GM12878 (cell line): ENCODE results near the gene TAS2R42. TPM values are rescaled to one million over a fixed set of nuclear protein-coding genes. Genes with fewer than 3 reads are reported as not detected.

ENCODE experiments used
- BCL3 ChIP-seq: IDR thresholded peaks from 2 replicates; pipeline ENCODE4 v1.6.1; 2011; ENCODE audit warnings: borderline replicate concordance, low read depth, mild to moderate bottlenecking, moderate library complexity, low read length; ENCODE audit not compliant: insufficient read depth, poor library complexity, severe bottlenecking
- CBX3 ChIP-seq: fragments of 200-600 bp; sonication (generic); IDR thresholded peaks from 2 replicates; pipeline ENCODE4 v1.6.1; 2016; ENCODE audit warnings: low read depth, borderline replicate concordance
- EED ChIP-seq: sonication (generic); IDR thresholded peaks from 2 replicates; pipeline ENCODE4 v1.6.1; 2016; ENCODE audit warnings: antibody characterized with exemption, low read depth
- EP300 ChIP-seq, 2 experiments: fragments of 150-350 bp in 1 of 2; IDR thresholded peaks; 2 replicates each; pipeline ENCODE4 v1.6.1; 2011 to 2012; ENCODE audit warnings: low read depth in 2 of 2, low read length in 2 of 2, borderline replicate concordance in 1 of 2, improper control_type of control experiment in 1 of 2, inconsistent platforms in 1 of 2; ENCODE audit not compliant: control insufficient read depth in 1 of 2
- HDAC2 ChIP-seq: fragments of 200-600 bp; sonication (generic); IDR thresholded peaks from 2 replicates; pipeline ENCODE4 v1.6.1; 2017
- IKZF2 ChIP-seq, 2 experiments: fragments of 450-650 bp; IDR thresholded peaks; 2 replicates each; pipeline ENCODE4 v1.6.1; 2017; ENCODE audit warnings: mild to moderate bottlenecking in 2 of 2, moderate library complexity in 2 of 2
- MYB ChIP-seq: fragments of 150-350 bp; IDR thresholded peaks from 2 replicates; pipeline ENCODE4 v1.6.1; 2014; ENCODE audit warnings: mild to moderate bottlenecking, low read depth, low read length, borderline replicate concordance
- NBN ChIP-seq: fragments of 450-650 bp; IDR thresholded peaks from 2 replicates; pipeline ENCODE4 v1.6.1; 2016
- NFYB ChIP-seq: IDR thresholded peaks from 2 replicates; pipeline ENCODE4 v1.6.1; 2011; ENCODE audit warnings: low read depth, mild to moderate bottlenecking, low read length, improper control_type of control experiment, moderate library complexity; ENCODE audit not compliant: insufficient read depth
- NKRF ChIP-seq: fragments of 450-650 bp; conservative IDR thresholded peaks from 2 replicates; pipeline ENCODE4 v1.6.1; 2017; ENCODE audit warnings: mild to moderate bottlenecking, moderate library complexity
- RELB ChIP-seq: fragments of 450-650 bp; IDR thresholded peaks from 2 replicates; pipeline ENCODE4 v1.6.1; 2017; ENCODE audit warnings: low read depth, mild to moderate bottlenecking, moderate library complexity
- SMAD5 ChIP-seq: IDR thresholded peaks from 2 replicates; pipeline ENCODE4 v1.6.1; 2016; ENCODE audit warnings: antibody characterized with exemption, low read depth
- SUZ12 ChIP-seq: fragments of 200-600 bp; sonication (generic); IDR thresholded peaks from one replicate; pipeline ENCODE4 v1.6.1; 2018; ENCODE audit warnings: antibody characterized with exemption, mild to moderate bottlenecking; ENCODE audit not compliant: unreplicated experiment
- TAF1 ChIP-seq: IDR thresholded peaks from 2 replicates; pipeline ENCODE4 v1.6.1; 2011; ENCODE audit warnings: mild to moderate bottlenecking, low read depth, low read length, borderline replicate concordance
- ZNF274 ChIP-seq: IDR thresholded peaks from one replicate; pipeline ENCODE4 v1.8.0; 2011; ENCODE audit not compliant: insufficient read length, insufficient read depth
- polyA plus RNA-seq, 11 experiments: library from polyadenylated mRNA; depleted of rRNA in 4 of 11; unstranded in 6 of 11; stranded (reverse) in 5 of 11; fragments of >200 nt; fragmentation: Nextera tagmentation in 4 of 11; fragmentation: Illumina TruSeq in 1 of 11; extraction: Ambion mirVana in 4 of 11; extraction: Trizol in 1 of 11; gene quantifications; 1 replicate in 1 of 11; 2 replicates in 10 of 11; pipeline versions ENCODE4 v1.2.1 to v1.2.3, GENCODE V29; 2011 to 2016; ENCODE audit warnings: inconsistent platforms in 2 of 11, missing spikeins in 2 of 11, low read depth in 1 of 11
- total RNA-seq, 4 experiments: library from RNA; depleted of rRNA in 3 of 4; stranded (reverse); fragments of >200 nt in 3 of 4; fragmentation: Illumina TruSeq in 1 of 4; extraction: Trizol in 1 of 4; gene quantifications; 2 replicates each; pipeline versions ENCODE4 v1.2.1 to v1.2.3, GENCODE V29; 2013 to 2021
- TF ChIP-seq, protein P1 (sequence below), 3 experiments: IDR thresholded peaks in 2 of 3; conservative IDR thresholded peaks in 1 of 3; 2 replicates each; pipeline ENCODE4 v1.5.1; 2011; ENCODE audit warnings: low read depth in 3 of 3, low read length in 3 of 3, mild to moderate bottlenecking in 3 of 3, control low read depth in 2 of 3, moderate library complexity in 2 of 3, inconsistent platforms in 1 of 3, mixed read lengths in 1 of 3; ENCODE audit not compliant: control insufficient read depth in 2 of 3, insufficient read depth in 1 of 3; ENCODE audit errors: extremely low read depth in 1 of 3
- TF ChIP-seq, protein P2 (sequence below): fragments of 450-650 bp; IDR thresholded peaks from 2 replicates; pipeline ENCODE4 v1.6.1; 2016; ENCODE audit warnings: mild to moderate bottlenecking

TAS2R42 gene
- total and polyA plus RNA-seq, 10 of the 15 experiments (the other 5 are each of a cell fraction or from before 2014, with no cell fraction given) = not detected

- TF ChIP-seq, protein P1, sequence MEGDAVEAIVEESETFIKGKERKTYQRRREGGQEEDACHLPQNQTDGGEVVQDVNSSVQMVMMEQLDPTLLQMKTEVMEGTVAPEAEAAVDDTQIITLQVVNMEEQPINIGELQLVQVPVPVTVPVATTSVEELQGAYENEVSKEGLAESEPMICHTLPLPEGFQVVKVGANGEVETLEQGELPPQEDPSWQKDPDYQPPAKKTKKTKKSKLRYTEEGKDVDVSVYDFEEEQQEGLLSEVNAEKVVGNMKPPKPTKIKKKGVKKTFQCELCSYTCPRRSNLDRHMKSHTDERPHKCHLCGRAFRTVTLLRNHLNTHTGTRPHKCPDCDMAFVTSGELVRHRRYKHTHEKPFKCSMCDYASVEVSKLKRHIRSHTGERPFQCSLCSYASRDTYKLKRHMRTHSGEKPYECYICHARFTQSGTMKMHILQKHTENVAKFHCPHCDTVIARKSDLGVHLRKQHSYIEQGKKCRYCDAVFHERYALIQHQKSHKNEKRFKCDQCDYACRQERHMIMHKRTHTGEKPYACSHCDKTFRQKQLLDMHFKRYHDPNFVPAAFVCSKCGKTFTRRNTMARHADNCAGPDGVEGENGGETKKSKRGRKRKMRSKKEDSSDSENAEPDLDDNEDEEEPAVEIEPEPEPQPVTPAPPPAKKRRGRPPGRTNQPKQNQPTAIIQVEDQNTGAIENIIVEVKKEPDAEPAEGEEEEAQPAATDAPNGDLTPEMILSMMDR (IDR thresholded peaks at IDR 0.05 in 2 of 3, conservative IDR thresholded peaks at IDR 0.05 in 1 of 3; ENCODE audit: control insufficient read depth in 2 of 3, extremely low read depth in 1 of 3, insufficient read depth in 1 of 3, low read depth in 3 of 3, low read length in 3 of 3) = no peak
- TF ChIP-seq HDAC2 (no peak), MYB (peak; percentile 46; the same call in 1 of the 2 replicates), NFYB (no peak), ZNF274 (no peak), CBX3 (no peak), NBN (peak; percentile 61; the same call in 1 of the 2 replicates), RELB (peak; percentile 43; the same call in 1 of the 2 replicates), BCL3 (peak; percentile 9), NKRF (peak; percentile 69), IKZF2 (IDR thresholded peaks at IDR 0.05) (no peak; a peak in 1 of 4 replicates), EED (no peak), TAF1 (peak; percentile 78), EP300 (IDR thresholded peaks at IDR 0.05; ENCODE audit: borderline replicate concordance in 1 of 2, control insufficient read depth in 1 of 2, low read depth in 2 of 2, low read length in 2 of 2) (no peak), SMAD5 (peak; percentile 76), SUZ12 (no peak)
- TF ChIP-seq, protein P2, sequence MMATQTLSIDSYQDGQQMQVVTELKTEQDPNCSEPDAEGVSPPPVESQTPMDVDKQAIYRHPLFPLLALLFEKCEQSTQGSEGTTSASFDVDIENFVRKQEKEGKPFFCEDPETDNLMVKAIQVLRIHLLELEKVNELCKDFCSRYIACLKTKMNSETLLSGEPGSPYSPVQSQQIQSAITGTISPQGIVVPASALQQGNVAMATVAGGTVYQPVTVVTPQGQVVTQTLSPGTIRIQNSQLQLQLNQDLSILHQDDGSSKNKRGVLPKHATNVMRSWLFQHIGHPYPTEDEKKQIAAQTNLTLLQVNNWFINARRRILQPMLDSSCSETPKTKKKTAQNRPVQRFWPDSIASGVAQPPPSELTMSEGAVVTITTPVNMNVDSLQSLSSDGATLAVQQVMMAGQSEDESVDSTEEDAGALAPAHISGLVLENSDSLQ = no peak
Measured at GRCh38 chr12:11171145-11171968, 15.4 kb downstream of the TAS2R42 start, which contains the start of gene SMIM10L1 (continued).
